ENCODE results near the gene FXYD6. TPM values are rescaled to one million over a fixed set of nuclear protein-coding genes. Genes with fewer than 3 reads are reported as not detected.
A peak's percentile ranks its signal among the peaks of the same experiment; 100 is the strongest.

Gene FXYD6
- total and polyA plus RNA-seq, 12 donors, result 34.3 to 218 (median 94.1) TPM

- intact Hi-C loops (cut with DNase I), result no loop called here
- peak overlapping the region in 2 of 4 donors; percentile 52 to 72 for H3K4me3 ChIP-seq
- no peaks in the 10 kb centered on the region for H3K27me3 ChIP-seq
- H3K9me3 ChIP-seq (replicated peaks in 1 of 3), result no peaks in the 10 kb centered on the region
- no peak for TF ChIP-seq POLR2A (IDR thresholded peaks at IDR 0.05)
- TF ChIP-seq, protein P1, sequence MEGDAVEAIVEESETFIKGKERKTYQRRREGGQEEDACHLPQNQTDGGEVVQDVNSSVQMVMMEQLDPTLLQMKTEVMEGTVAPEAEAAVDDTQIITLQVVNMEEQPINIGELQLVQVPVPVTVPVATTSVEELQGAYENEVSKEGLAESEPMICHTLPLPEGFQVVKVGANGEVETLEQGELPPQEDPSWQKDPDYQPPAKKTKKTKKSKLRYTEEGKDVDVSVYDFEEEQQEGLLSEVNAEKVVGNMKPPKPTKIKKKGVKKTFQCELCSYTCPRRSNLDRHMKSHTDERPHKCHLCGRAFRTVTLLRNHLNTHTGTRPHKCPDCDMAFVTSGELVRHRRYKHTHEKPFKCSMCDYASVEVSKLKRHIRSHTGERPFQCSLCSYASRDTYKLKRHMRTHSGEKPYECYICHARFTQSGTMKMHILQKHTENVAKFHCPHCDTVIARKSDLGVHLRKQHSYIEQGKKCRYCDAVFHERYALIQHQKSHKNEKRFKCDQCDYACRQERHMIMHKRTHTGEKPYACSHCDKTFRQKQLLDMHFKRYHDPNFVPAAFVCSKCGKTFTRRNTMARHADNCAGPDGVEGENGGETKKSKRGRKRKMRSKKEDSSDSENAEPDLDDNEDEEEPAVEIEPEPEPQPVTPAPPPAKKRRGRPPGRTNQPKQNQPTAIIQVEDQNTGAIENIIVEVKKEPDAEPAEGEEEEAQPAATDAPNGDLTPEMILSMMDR (IDR thresholded peaks at IDR 0.05), result no peak
- no peaks in the 10 kb centered on the region for H3K36me3 ChIP-seq (replicated peaks in 1 of 2)
- peak in 3 of 7 donors; percentile 19 to 70 (median 27) for DNase-seq
- peak overlapping the region in 2 of 5 donors; percentile 53 to 82 for H3K27ac ChIP-seq
- peaks cover 0 to 47% of the 10 kb centered on the region in 2 donors for H3K4me1 ChIP-seq (replicated peaks in 1 of 2)
- WGBS, 4 donors, result 32 to 48% (median 44%) methylated on average over 10 to 12 of the region's 12 CpGs
Measured at GRCh38 chr11:117877120-117877784, 794 bp upstream of the FXYD6 start.

- Histone ChIP-seq H3K36me3 (replicated peaks in 1 of 2) (no peaks in the 10 kb centered on the region), H3K27ac (peak overlapping the region in 2 of 5 donors; percentile 53 to 82), H3K9me3 (replicated peaks in 1 of 3) (no peaks in the 10 kb centered on the region), H3K27me3 (no peaks in the 10 kb centered on the region), H3K4me3 (peak overlapping the region in 2 of 4 donors; percentile 52 to 72), H3K4me1 (replicated peaks in 1 of 2) (peaks cover 0 to 53% of the 10 kb centered on the region in 2 donors)
- TF ChIP-seq, protein P1 (IDR thresholded peaks at IDR 0.05), result no peak
- no peak for TF ChIP-seq POLR2A (IDR thresholded peaks at IDR 0.05)
- intact Hi-C loops (cut with DNase I), result no loop called here
- 1 to 3% (median 2%) methylated on average over 7 to 9 of the region's 9 CpGs for WGBS, 4 donors
- DNase-seq, result peak in 1 of 7 donors; percentile 55
Measured at GRCh38 chr11:117876059-117876340, 458 bp downstream of the FXYD6 start.

DNA sequence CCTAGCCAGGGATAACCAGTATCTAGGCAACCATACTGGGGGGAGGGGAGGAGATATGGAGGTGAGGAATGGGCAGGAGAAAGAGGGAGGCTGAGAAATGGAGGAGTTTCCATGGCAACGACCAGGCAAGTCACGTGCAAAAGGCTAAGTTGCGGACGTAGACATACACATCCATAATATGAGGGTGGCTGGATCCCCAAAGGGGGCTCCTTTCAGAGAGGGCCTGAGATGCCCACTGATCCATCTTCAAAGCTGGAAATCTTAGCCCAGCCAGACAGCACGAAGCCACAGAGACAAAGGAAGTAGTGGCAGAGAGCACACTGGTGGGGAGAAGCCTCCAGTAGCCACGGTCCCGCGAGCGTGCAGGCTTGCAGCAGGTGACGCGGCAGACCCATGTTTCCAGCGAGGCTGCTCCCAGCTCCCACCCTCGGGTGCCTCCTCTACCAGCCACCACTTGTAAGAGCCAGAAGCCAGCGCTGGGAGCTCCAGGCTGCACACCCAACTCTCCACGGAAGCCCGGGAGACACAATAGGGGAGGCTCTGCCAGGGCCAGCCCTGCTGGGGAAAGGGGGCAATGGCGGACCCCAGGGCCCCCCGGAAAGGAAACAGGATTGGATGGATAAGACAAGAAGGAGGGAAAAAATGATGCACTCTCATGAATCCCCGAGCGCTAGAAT is 938 bp downstream of the FXYD6 start:
- peak overlapping the region in 2 of 4 donors; percentile 52 to 72 for H3K4me3 ChIP-seq

GRCh38 chr11:117874910-117875381 is 1.5 kb downstream of the FXYD6 start:
- Histone ChIP-seq H3K27ac (peak overlapping the region in 2 of 5 donors; percentile 50 to 82), H3K4me3 (peak overlapping the region in 1 of 4 donors; percentile 13), H3K27me3 (no peaks in the 10 kb centered on the region), H3K36me3 (replicated peaks in 1 of 2) (no peaks in the 10 kb centered on the region), H3K4me1 (replicated peaks in 1 of 2) (peaks cover 0 to 53% of the 10 kb centered on the region in 2 donors), H3K9me3 (replicated peaks in 1 of 3) (no peaks in the 10 kb centered on the region)
- TF ChIP-seq, protein P1 (IDR thresholded peaks at IDR 0.05), result no peak
- TF ChIP-seq POLR2A (IDR thresholded peaks at IDR 0.05), result no peak
- no peak for DNase-seq
- intact Hi-C loops (cut with DNase I), result no loop called here
- WGBS, 4 donors, result 84 to 91% (median 87%) methylated on average over 4 of the region's 4 CpGs

More for the DNA sequence above, 938 bp downstream of the FXYD6 start:
- H3K4me1 ChIP-seq (replicated peaks in 1 of 2), result peaks cover 0 to 53% of the 10 kb centered on the region in 2 donors
- WGBS, 4 donors, result 8 to 12% (median 9%) methylated on average over 11 to 20 of the region's 20 CpGs
- H3K36me3 ChIP-seq (replicated peaks in 1 of 2), result no peaks in the 10 kb centered on the region
- no peaks in the 10 kb centered on the region for H3K27me3 ChIP-seq
- no peaks in the 10 kb centered on the region for H3K9me3 ChIP-seq (replicated peaks in 1 of 3)
- no peak for TF ChIP-seq POLR2A (IDR thresholded peaks at IDR 0.05)
- TF ChIP-seq, protein P1 (IDR thresholded peaks at IDR 0.05), result no peak
- intact Hi-C loops (cut with DNase I), result no loop called here
- H3K27ac ChIP-seq, result peak overlapping the region in 2 of 5 donors; percentile 53 to 82
- peak in 3 of 7 donors; percentile 32 to 69 (median 49) for DNase-seq

Measured in adrenal gland (tissue), 12 donors.